Measurements from ENCODE around the gene FBXO40.
A peak's percentile ranks its signal among the peaks of the same experiment; 100 is the strongest.

FBXO40 gene, protein sequence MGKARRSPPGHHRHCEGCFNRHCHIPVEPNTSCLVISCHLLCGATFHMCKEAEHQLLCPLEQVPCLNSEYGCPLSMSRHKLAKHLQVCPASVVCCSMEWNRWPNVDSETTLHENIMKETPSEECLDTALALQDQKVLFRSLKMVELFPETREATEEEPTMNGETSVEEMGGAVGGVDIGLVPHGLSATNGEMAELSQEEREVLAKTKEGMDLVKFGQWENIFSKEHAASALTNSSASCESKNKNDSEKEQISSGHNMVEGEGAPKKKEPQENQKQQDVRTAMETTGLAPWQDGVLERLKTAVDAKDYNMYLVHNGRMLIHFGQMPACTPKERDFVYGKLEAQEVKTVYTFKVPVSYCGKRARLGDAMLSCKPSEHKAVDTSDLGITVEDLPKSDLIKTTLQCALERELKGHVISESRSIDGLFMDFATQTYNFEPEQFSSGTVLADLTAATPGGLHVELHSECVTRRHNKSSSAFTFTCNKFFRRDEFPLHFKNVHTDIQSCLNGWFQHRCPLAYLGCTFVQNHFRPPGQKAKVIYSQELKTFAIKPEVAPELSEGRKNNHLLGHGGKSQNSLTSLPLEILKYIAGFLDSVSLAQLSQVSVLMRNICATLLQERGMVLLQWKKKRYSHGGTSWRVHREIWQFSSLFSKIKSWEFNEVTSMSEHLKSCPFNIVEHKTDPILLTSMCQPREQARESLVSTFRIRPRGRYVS

DNA sequence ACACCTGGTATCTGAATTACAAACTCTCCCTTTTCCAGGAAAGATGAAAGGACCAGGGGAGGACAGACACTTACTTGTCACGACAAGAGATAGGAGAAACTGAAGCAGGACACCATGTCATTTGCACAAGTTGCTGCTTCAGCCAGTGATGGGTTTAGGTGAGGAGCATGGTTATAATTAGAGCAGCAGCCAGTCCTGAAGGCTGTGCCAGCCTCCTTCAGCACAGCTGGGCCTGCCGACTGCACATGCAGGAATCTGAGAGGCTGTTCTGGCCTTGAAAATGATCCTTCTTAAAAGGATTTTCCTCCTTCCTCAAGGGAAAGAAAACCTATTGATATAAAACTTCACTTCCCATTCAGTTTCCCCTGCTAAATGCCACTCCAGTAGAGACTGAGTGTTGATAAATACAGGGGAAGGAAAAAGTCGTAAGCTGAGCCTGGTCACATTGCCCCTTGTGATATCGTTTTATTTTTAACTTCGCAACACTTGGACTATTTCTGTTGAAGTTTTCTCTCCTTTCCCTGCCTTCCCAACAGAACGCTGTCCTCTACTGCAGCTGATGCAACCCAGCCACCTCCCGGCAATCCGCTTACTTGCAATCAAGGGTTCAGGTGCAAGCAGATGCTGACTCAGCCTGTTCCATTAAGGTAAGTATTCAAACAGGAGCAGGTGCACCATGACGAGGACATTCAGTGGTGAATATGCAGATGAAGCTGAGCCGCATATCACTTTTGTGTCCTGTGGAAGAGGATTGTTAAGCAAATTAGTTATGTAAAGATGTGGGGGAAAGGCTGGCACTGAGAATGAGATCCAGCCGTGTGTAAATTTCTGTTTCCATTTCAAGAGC, at the start of gene FBXO40:
FBXO40 (plus strand) TSS at position 524 of the 847 bp plus-strand sequence. CDS start 27,197 bp downstream, outside the sequence.
- Histone ChIP-seq H3K36me3 (ENCODE audit: insufficient read depth, insufficient read length, low read length) (no peaks in the 10 kb centered on the region), H3K4me1 (ENCODE audit: insufficient read depth, insufficient read length) (no peaks in the 10 kb centered on the region), H3K4me3 (ENCODE audit: insufficient read length, low read depth) (no peak within 1 kb of the TSS), H3K9ac (ENCODE audit: insufficient read length, low read depth) (peak within 1 kb of the TSS; percentile 2), H3K9me3 (ENCODE audit: insufficient read depth, low read length) (no peaks in the 10 kb centered on the region), H3K27me3 (ENCODE audit: insufficient read depth, insufficient read length) (no peaks in the 10 kb centered on the region)
- peak; percentile 87 for DNase-seq (ENCODE audit: low read depth, low spot score)
- TF ChIP-seq ZNF274 (IDR thresholded peaks at IDR 0.05; ENCODE audit: low read depth, low read length) (no peak), YY1 (IDR thresholded peaks at IDR 0.05; ENCODE audit: insufficient read depth, insufficient read length) (no peak), SUZ12 (IDR thresholded peaks at IDR 0.05; ENCODE audit: extremely low read depth, insufficient read depth, insufficient read length) (no peak)

DNA sequence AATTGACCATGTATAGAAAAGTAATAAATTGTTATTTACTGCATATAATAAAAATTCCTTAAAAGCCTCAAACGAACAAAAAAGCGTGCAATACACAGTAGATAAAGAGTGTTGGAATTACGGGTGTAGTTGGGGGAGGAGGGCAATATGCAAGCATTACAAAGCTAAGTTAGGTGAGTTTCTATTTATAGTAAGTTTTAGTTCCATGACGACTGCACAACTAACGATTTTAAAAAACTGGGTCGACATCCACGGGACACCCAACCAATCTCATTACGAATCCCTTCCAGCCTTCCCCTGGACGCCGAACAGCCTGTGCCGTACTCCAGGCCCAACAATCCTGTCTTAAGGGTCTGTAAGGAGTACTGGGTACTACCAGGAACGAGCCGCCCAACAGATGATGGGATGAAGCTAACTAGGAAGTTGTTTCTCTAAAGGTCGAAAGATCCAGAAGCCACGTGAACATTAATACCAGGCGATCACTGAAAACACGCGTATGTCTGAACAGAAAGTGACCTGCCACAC, 48.1 kb upstream of the FBXO40 start:
- no peak for DNase-seq (ENCODE audit: low read depth, low spot score)
- Histone ChIP-seq H3K9me3 (ENCODE audit: insufficient read depth, low read length) (no peaks in the 10 kb centered on the region), H3K27me3 (ENCODE audit: insufficient read depth, insufficient read length) (no peaks in the 10 kb centered on the region), H3K36me3 (ENCODE audit: insufficient read depth, insufficient read length, low read length) (peaks cover 37% of the 10 kb centered on the region), H3K4me3 (ENCODE audit: insufficient read length, low read depth) (peak overlapping the region; percentile 87), H3K9ac (ENCODE audit: insufficient read length, low read depth) (peak overlapping the region; percentile 89), H3K4me1 (ENCODE audit: insufficient read depth, insufficient read length) (no peaks in the 10 kb centered on the region)
- TF ChIP-seq ZNF274 (IDR thresholded peaks at IDR 0.05; ENCODE audit: low read depth, low read length) (no peak), YY1 (IDR thresholded peaks at IDR 0.05; ENCODE audit: insufficient read depth, insufficient read length) (no peak), SUZ12 (IDR thresholded peaks at IDR 0.05; ENCODE audit: extremely low read depth, insufficient read depth, insufficient read length) (no peak)

DNA sequence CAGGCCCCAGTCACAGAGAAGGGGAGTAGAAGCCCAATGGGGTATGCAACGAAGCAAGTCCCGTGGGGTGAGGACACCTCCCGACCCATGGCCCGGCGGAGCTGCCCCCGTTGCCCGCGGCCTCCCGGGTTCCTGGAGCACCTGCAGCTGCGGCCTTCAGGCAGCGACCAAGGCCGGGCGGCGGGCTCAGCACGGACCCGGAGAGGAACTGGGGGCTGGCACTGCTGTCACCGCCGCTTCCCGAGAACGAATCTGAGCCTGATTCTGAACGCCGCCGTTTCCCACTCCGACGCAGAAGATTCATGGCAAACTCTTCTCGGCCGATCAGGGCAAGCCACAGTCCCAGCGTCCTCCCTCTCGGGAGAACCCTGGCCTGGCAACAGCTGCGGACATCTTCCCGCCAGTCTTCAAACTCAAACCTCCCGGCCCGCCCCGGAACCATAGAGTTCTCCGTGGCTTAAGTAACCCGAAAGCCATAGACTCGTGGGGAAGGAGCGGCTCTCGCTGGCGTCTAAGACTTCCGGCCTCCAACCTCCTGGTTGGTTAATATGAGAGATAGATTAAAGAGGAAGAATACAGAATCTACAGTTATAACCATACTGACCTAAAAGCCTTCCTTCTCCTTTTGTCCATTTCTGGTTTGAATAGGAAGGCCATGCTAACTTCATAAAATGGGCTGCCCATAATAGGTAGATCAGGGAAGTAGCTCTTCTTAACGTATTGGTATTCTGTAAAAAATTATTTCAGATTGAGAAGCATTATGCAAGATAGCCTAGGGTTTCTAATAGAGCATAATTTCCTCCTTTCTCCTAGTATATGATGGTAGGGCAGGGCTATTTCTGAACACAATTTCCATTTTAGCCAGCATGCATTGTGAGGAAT, 47.4 kb upstream of the FBXO40 start, which contains the start of gene POLQ:
POLQ (minus strand) TSS at position 415 of the 882 bp plus-strand sequence; CDS start at position 304, 111 bp downstream.
- TF ChIP-seq SUZ12 (IDR thresholded peaks at IDR 0.05; ENCODE audit: extremely low read depth, insufficient read depth, insufficient read length): no peak
- no peaks in the 10 kb centered on the region for H3K9me3 ChIP-seq (ENCODE audit: insufficient read depth, low read length)

DNA sequence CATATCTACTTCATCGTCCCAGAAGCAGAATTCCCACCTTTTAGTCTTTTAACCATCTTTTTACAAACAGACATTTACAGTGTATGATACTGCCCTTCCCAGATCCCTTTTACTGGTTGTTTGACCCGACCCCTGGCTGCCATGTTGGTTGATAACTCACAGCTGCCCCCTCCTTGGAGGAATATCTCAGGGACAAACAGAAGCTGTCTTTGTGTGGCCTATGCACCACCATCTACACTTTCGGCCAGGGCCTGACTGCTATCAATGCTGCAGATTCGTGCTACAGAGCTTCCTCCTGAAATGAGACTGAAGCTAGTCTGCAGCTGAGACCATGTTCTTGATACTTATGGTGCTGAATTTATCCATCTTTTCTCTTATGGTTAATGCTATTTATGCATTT, 40.8 kb upstream of the FBXO40 start:
- H3K9me3 ChIP-seq (ENCODE audit: insufficient read depth, low read length): no peaks in the 10 kb centered on the region
- no peaks in the 10 kb centered on the region for H3K36me3 ChIP-seq (ENCODE audit: insufficient read depth, insufficient read length, low read length)
- H3K27me3 ChIP-seq (ENCODE audit: insufficient read depth, insufficient read length): no peaks in the 10 kb centered on the region
- no peak overlapping the region for H3K9ac ChIP-seq (ENCODE audit: insufficient read length, low read depth)
- DNase-seq (ENCODE audit: low read depth, low spot score): no peak
- no peak for TF ChIP-seq ZNF274 (IDR thresholded peaks at IDR 0.05; ENCODE audit: low read depth, low read length)
- no peak for TF ChIP-seq YY1 (IDR thresholded peaks at IDR 0.05; ENCODE audit: insufficient read depth, insufficient read length)
- no peak for TF ChIP-seq SUZ12 (IDR thresholded peaks at IDR 0.05; ENCODE audit: extremely low read depth, insufficient read depth, insufficient read length)
- H3K4me3 ChIP-seq (ENCODE audit: insufficient read length, low read depth): no peak overlapping the region
- no peaks in the 10 kb centered on the region for H3K4me1 ChIP-seq (ENCODE audit: insufficient read depth, insufficient read length)

More for the DNA sequence above, 47.4 kb upstream of the FBXO40 start, which contains the start of gene POLQ:
- no peaks in the 10 kb centered on the region for H3K4me1 ChIP-seq (ENCODE audit: insufficient read depth, insufficient read length)
- H3K4me3 ChIP-seq (ENCODE audit: insufficient read length, low read depth): peak within 1 kb of the TSS; percentile 87
- peak; percentile 89 for DNase-seq (ENCODE audit: low read depth, low spot score)
- H3K9ac ChIP-seq (ENCODE audit: insufficient read length, low read depth): peak within 1 kb of the TSS; percentile 89
- peaks cover 32% of the 10 kb centered on the region for H3K36me3 ChIP-seq (ENCODE audit: insufficient read depth, insufficient read length, low read length)
- no peaks in the 10 kb centered on the region for H3K27me3 ChIP-seq (ENCODE audit: insufficient read depth, insufficient read length)

DNA sequence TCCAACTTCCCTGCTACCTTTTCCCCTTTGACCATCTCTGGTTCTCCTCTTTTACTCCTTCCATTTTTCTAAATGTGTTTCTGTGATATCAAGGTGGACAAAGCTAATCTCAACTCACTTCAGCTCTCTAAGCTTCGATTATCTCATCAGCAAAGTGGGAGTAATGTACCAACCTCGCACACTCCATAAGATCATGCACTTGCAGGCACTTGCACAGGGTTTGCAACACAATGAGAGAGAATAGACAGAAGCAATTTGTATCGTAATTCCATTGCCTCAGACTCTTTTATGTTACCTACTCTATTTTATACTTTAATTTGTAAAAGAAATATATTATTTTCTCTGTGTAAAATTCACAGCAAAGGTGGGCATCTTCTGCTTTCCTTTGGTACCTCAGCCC, 40.4 kb upstream of the FBXO40 start:
- no peaks in the 10 kb centered on the region for H3K27me3 ChIP-seq (ENCODE audit: insufficient read depth, insufficient read length)
- H3K9ac ChIP-seq (ENCODE audit: insufficient read length, low read depth): no peak overlapping the region
- no peak for DNase-seq (ENCODE audit: low read depth, low spot score)
- no peak overlapping the region for H3K4me3 ChIP-seq (ENCODE audit: insufficient read length, low read depth)
- no peaks in the 10 kb centered on the region for H3K9me3 ChIP-seq (ENCODE audit: insufficient read depth, low read length)
- no peaks in the 10 kb centered on the region for H3K36me3 ChIP-seq (ENCODE audit: insufficient read depth, insufficient read length, low read length)
- no peaks in the 10 kb centered on the region for H3K4me1 ChIP-seq (ENCODE audit: insufficient read depth, insufficient read length)
- TF ChIP-seq SUZ12 (IDR thresholded peaks at IDR 0.05; ENCODE audit: extremely low read depth, insufficient read depth, insufficient read length) (no peak), ZNF274 (IDR thresholded peaks at IDR 0.05; ENCODE audit: low read depth, low read length) (no peak), YY1 (IDR thresholded peaks at IDR 0.05; ENCODE audit: insufficient read depth, insufficient read length) (no peak)

DNA sequence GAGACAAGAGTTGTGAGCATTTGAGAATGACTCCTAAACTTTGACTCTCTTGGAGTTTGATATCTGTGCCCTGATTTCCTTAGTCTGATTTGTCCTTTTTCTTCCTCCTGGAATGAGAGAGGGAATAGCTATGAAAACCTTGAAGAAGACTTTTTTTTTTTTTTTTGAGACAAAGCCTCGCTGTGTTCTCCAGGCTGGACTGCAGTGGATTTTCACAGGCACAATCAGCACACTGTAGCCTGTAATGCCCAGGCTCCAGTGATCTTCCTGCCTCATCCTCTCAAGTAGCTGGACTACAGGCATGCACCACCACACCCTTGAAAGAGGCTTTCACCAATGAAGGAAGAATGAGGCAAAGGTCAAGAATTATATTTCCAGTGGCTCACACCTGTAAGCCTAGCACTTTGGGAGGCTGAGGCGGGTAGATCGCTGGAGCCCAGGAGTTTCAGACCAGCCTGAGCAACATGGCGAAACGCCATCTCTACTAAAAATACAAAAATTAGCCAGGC, 35.7 kb upstream of the FBXO40 start:
- DNase-seq (ENCODE audit: low read depth, low spot score): no peak
- H3K9ac ChIP-seq (ENCODE audit: insufficient read length, low read depth): no peak overlapping the region
- no peaks in the 10 kb centered on the region for H3K27me3 ChIP-seq (ENCODE audit: insufficient read depth, insufficient read length)
- H3K36me3 ChIP-seq (ENCODE audit: insufficient read depth, insufficient read length, low read length): no peaks in the 10 kb centered on the region
- H3K4me3 ChIP-seq (ENCODE audit: insufficient read length, low read depth): no peak overlapping the region
- H3K9me3 ChIP-seq (ENCODE audit: insufficient read depth, low read length): no peaks in the 10 kb centered on the region
- H3K4me1 ChIP-seq (ENCODE audit: insufficient read depth, insufficient read length): peaks cover 3% of the 10 kb centered on the region
- TF ChIP-seq YY1 (IDR thresholded peaks at IDR 0.05; ENCODE audit: insufficient read depth, insufficient read length) (no peak), SUZ12 (IDR thresholded peaks at IDR 0.05; ENCODE audit: extremely low read depth, insufficient read depth, insufficient read length) (no peak), ZNF274 (IDR thresholded peaks at IDR 0.05; ENCODE audit: low read depth, low read length) (no peak)

Data from NT2/D1 (cell line).